NCI-H2107 treated with DMSO at 0.1 percent for 48 hours (cell line): ENCODE data around the gene TSTD2.
"Not testable (repeated sequence)": the region's sequence is repeated elsewhere in the genome, so short reads cannot be mapped to it uniquely, and the experiment has no call there.

Experiments used
- DNase-seq: peaks from one replicate; lab custom pipeline; 2025; ENCODE audit not compliant: unreplicated experiment; lab: John Stamatoyannopoulos, UW

The TSTD2 gene

GRCh38 chr9:97593960-97594359 is 39.2 kb downstream of the TSTD2 start:
- peak; percentile 38 for DNase-seq

- DNase-seq = peak; percentile 45
Measured at GRCh38 chr9:97592126-97592525, 41.0 kb downstream of the TSTD2 start.

- no peak for DNase-seq
Measured at GRCh38 chr9:97591535-97591934, 41.6 kb downstream of the TSTD2 start.

- DNase-seq = not testable (repeated sequence)
Measured at GRCh38 chr9:97586909-97587308, 46.3 kb downstream of the TSTD2 start.

- DNase-seq = not testable (repeated sequence)
Measured at GRCh38 chr9:97584778-97585177, 48.4 kb downstream of the TSTD2 start.

- not testable (repeated sequence) for DNase-seq
Measured at GRCh38 chr9:97581590-97581989, 51.6 kb downstream of the TSTD2 start.

- DNase-seq = no peak
Measured at GRCh38 chr9:97579914-97580313, 53.3 kb downstream of the TSTD2 start.

GRCh38 chr9:97578846-97579245 is 54.3 kb downstream of the TSTD2 start:
- no peak for DNase-seq

- DNase-seq = no peak
Measured at GRCh38 chr9:97577051-97577450, 56.1 kb downstream of the TSTD2 start.

- DNase-seq = no peak
Measured at GRCh38 chr9:97575673-97576200, 57.4 kb downstream of the TSTD2 start.

GRCh38 chr9:97574921-97575672 is 58.1 kb downstream of the TSTD2 start:
- not testable (repeated sequence) for DNase-seq

- DNase-seq = not testable (repeated sequence)
Measured at GRCh38 chr9:97574101-97574571, 59.0 kb downstream of the TSTD2 start.

- no peak for DNase-seq
Measured at GRCh38 chr9:97573482-97574073, 59.6 kb downstream of the TSTD2 start.

- DNase-seq = no peak
Measured at GRCh38 chr9:97572892-97573365, 60.2 kb downstream of the TSTD2 start.

GRCh38 chr9:97572196-97572891 is 60.8 kb downstream of the TSTD2 start:
- DNase-seq = no peak

- no peak for DNase-seq
Measured at GRCh38 chr9:97571664-97572063, 61.5 kb downstream of the TSTD2 start.

- DNase-seq = no peak
Measured at GRCh38 chr9:97570899-97571298, 62.3 kb downstream of the TSTD2 start.

- DNase-seq = no peak
Measured at GRCh38 chr9:97568461-97569275, 64.5 kb downstream of the TSTD2 start.

- DNase-seq = no peak
Measured at GRCh38 chr9:97567894-97568202, 65.3 kb downstream of the TSTD2 start.

GRCh38 chr9:97567182-97567893 is 65.8 kb downstream of the TSTD2 start:
- DNase-seq = no peak
